HT1080 (cell line): ENCODE results near the gene SLC29A3. TPM values are rescaled to one million over a fixed set of nuclear protein-coding genes. Genes with fewer than 3 reads are reported as not detected.

Source experiments
- DNase-seq: peaks from one replicate; pipeline ENCODE4 v3.0.0-alpha.2; 2015; ENCODE audit warnings: low read depth
- total RNA-seq: library from RNA; depleted of rRNA; stranded (reverse); fragments of >200 nt; shearing (Covaris generic); gene quantifications from 2 replicates; pipeline ENCODE4 v1.2.3, GENCODE V29; 2014

SLC29A3 gene
- total RNA-seq, 1 experiment from 2014 or later, result 1.4 TPM

DNA sequence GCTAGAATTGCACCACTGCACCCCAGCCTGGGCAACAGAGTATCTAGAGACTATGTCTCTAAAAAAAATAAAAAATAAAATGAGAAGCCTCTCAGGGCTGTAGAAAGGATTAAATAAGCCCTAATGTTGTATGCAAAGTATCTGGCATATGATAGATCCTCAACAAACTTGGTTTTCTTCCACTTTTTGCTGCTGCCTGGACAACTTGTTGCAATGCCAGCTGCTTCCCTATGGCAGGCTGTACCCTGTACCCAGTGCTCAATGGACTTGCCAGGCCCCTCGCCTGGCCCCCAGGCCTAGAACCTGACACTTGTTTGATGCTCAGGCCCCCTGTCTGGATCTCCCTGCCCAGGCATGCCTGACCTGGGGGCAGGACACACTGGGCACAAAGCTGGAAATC is 49.1 kb downstream of the SLC29A3 start:
- DNase-seq, result no peak

DNA sequence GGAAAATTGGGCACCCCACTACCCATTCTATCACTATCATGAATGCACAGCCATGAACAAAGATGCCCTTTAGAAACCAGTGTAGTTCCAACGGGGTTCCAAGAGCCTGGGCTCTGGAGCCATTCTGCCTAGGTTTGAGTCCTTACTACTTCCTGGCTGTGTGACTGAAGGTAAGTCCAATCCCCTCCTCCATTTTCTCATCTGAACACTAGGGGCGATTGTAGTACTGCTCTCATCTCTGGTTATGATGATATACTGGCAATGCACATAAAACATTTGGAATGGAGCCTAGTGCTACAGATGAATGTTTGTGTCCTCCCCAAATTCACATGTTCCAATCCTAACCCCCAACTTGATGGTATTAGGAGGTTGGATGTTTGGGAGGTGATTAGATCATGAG is 49.6 kb downstream of the SLC29A3 start:
- no peak for DNase-seq

DNA sequence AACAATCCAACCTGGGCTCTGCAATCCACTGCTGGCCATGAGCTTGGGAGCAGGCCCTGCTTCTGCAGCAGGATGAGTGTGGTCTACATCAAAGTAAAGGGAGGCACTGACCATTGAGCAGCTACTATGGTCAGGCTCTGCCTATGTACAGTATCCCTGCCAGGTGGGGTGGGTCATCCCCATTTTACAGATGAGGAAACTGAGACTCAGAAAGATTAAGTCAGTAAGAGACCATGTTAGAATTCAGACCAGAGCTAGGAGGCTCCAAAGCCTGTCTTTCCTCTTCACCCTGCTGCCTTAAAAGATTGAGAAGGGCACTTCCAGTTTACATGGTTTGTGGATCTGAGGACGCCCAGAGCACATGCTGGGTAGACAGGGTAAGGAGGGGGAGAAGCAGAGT is 50.5 kb downstream of the SLC29A3 start:
- no peak for DNase-seq

DNA sequence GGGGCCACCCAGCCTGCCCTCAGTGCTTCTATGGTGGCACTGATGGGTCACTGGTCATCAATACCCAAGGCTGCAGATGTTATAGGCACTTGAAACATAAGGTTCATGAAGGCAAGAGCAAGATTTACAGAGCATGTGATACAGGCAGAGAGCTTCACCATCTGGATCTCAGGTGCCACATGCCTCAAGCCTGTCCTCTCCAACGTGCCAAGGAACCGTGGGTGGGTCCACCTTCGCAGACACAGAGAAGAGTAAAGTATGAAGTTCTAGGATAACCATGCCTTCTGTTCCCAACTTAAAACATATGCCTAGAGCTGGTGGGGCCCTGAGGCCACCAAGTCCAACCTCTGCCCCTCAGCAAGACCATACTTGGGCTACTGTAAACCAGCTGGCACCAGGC is 51.0 kb downstream of the SLC29A3 start:
- DNase-seq, result no peak

DNA sequence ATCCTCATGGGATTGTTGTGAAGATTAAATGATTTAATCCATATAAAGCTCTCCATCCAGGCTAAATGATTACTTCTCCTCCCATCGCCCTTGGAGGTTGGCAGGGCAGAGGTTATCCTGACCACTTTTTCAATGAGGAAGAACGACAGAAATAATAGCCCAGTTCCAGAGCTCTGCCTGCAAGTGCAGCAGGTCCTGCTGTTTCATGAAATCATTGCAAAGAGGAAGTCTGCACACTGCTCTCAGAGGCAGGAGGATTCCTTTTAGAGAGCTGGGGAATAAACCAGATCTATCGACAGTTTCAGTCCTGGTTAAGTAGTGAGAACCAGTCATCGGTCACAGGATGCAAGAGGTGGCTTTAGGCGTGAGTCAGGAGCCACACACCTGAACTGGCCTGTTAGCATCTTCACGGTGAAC is 52.7 kb downstream of the SLC29A3 start:
- no peak for DNase-seq

DNA sequence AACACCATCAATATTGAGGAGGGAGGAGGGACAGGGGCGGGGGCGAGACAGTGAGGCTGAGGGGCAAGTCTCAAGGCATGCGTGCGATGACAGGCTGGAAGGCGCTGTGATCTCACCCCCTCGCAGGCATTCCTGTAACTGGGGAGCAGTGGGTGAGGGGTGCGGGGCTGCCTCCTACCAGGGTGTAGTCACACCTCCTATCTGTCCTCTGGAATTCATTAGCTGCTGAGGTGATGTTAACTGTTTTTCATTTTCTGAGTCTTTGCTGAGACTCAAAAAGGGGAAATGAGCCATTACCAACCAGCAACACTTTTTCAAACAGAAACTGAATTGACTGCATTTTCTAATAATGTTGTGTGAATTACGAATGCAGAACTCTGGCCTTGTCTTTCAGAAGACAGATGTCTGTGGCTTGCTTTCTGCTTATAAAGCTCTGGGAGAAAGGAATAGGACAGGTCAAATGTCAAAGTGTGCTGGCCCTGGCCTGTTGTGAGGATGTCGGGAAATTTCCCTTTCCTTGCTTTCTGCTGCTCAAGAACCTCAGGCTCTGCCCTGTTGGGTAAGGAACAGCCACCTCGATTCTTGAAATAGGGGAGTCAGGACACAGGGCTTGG is 53.9 kb downstream of the SLC29A3 start:
- no peak for DNase-seq

DNA sequence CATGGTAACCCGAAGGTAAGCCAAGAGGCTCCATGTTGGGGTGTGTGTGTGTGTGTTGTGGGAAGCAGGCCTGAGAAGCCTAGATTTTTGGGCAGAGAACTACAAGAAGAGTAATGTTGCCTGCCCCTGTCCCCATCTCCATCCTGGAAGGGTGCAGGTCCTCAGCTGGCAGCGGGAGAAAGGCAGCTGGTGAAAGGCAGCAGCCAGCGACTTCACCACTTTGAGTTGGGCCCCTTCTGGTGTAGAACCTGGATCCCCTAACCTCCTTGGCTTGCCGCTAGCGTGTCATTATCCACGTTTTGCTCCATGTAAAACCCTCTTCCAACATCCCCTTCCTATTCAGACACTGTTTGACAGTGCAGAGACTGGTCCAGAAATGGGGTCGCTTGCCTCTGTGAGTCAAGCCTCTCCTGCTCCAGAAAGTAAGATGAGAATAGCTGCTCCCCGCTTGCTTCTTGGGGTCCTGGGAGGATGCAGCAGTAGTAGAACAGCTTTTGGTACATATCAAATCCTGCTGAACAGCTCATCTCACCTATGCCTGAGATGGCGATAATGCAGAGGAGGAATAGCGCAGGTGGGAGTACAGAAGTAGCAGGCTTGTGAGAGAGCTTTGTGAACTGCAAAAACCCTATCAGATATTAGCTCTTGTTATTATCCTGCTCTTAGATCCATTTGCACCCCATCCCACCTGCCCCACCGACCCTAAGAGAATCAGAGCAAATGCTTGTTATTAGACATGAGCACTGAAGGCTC is 55.6 kb downstream of the SLC29A3 start:
- DNase-seq, result no peak

DNA sequence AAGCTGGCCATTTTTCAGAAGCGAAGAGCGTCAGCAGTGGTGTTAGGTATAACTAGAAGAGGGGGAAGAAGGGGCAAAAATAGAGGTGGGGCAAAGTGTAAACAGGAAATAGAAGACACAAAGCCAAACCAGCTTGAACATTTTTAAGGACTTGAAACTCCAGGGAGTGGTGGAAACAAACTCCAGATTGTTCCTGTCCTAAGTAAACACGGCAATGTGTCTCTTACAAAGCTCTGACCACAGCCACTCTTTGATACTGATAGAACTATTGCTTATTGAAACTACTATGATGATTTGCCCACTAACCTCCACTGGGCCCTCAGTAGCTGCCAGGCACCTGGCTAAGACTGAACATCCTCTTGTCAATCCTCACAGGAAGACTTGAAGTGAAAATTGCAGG is 56.9 kb downstream of the SLC29A3 start:
- no peak for DNase-seq

DNA sequence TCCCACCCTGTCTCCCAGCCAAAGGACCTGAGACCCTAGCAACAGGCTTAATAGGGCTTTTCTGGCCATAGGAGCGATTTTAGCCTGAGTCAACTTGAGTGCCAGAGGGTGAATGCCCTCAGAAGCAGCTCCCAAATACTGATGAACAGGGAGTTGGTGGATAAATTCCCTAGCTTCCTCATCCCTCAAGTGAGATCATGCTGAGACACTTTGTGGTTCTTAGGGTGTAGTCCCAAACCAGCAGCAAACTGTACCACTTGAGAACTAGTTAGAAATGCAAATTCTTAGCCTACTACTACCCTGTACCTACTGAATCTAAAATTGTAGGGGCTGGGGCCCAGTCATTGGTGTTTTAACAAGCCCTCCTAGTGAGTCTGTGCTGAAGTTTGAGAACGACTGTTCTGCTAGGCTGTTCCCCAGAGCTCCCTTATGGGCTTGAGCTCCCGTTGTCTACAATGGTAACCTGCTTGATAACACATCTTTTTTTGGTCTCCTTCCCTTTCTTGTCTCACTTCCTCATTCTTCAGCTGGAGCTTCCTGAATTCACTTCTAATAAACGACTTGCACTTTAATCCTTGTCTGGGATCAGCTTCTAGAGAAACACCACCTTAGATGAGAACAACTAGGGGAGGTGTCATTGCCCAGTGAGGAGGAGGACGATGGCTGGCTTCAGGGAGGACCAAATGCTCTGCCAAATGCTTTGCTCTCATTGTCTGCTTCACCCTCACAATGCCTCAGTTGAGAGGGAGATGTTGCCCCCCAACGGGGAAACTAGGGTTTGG is 59.5 kb downstream of the SLC29A3 start:
- no peak for DNase-seq

DNA sequence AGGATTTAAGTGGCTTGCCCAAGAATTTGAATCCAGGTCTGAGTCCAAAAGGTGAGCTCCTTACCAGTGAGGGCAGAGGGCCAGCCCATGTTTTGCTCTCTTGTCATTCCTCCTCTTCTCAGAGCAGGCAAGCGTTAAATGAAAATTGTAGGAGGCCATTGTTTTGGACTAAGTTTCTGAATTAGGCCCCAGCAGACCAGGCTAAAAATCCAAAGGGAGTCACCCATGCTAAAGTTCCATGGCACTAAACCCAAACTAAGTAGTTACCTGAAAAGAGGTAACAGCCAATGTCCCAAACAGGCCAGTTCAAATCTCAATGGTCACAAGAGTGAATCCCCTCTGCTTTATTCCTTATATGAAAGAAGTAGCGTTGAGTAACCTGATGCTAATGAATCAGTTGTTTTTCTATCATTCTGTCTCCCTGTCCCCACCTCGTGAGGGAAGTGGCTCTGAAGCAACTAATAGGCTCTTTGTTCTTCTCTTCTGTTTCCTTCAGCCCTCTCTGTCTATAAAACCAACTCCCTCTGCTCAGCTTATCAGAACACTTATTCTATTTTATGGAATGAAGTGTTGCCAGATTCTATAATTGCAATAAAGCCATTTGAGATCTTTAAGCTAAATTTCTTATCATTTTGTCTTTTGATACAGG is 60.2 kb downstream of the SLC29A3 start:
- no peak for DNase-seq

DNA sequence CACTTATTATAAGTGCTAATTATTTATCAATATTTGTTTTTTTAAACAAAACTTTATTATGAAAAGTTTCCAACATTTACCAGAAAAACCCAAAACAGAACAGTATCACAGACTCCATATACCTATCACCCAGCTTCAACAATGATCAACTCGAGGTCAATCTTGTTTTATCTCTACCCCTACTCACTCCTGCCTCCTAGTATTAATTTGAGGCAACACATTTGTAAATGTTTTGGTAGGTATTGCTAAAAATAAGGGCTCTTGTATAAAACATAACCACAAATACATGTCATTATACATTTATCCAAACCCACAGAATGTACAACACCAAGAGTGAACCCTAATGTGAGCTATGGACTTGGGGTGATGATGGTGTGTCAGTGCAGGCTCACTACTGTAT is 61.8 kb downstream of the SLC29A3 start:
- DNase-seq, result no peak

DNA sequence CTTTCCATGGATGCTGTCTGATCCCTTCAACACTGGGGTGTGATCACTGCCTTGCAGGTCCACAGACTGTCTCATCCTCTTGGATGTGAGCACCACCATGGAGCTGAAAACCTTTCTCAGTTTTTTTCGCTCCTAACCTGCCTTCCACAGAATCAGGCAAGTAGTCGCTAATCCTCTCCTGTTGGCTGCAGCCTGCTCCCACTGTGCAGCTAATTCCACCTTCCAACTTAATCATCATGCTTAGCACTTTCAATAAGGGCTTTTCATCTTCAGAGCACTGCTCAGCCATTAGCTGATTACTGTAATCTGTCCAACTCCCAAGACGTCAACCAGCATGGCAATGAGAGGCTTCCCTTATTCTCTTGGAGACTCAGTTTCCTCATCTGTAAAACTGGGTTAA is 62.6 kb downstream of the SLC29A3 start:
- no peak for DNase-seq

DNA sequence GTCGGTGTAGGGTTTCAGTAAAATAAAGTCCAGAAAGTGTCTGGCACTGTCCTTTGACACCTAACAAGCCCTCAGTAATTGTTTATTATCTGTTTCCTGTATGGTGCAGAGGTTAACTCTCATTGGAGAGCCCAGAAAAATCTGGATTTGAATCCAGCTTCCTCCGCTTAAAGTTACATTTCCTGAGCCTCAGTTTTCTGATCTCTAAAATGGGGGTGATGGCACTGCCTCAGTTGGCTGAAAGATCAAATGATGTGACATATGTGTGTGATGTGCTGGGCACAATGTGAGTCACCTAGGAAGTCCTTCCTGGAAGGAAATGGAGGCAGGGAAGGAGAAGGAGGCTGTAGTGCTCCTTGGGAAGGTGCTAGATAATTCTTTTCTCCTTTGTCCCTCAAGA is 63.0 kb downstream of the SLC29A3 start:
- DNase-seq, result no peak

DNA sequence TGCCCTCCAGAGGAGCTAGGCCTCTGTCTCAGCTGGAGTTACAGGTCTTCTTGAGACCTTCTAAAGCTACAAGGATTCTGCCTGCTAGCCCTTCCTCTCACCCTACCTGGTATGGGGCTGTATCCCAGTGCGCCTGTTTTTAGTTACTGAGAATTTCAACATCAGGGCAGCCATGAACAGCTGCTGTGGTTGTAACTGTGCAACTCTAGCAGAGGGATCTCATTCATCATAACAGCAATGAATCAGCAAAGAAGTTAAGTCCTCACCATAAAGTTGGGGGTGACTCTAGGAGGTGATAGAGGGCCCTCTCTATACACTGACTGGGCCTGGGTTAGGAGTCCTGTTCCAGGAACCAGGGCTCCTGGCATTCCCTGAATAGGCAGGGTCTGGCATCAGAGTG is 63.7 kb downstream of the SLC29A3 start:
- DNase-seq, result no peak

DNA sequence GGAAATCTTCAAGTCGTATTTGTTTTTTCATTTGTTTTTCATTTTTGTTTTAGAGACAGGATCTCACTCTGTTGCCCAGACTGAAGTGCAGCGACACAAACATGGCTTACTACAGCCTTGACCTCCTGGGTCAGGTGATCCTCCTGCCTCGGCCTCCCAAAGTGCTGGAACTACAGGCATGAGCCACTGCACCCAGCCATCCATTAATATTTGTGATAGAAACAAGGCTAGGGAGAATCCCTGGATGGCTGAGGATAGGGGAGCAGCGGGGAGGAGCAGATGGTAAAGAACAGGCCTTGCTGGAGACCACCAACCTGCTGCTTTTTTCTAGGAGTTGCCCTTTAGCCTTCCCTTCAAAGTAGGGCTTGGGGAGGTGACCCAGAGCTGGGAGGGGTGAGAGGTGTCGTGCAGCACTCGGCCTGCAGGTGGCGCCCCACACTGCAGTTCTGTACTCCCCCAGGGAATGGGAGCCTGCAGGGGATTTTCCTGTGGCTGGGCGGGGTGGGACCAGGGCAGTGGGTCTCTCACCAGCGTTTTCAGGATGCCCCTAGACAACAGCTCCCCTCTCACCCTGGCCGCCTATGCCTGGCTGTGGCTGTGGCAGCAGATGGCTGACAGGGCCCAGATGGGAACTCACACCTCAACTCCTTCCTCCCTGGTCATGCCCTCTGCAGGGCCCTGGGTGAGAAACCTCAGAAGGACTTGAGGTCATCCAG is 65.1 kb downstream of the SLC29A3 start:
- DNase-seq, result peak; percentile 32

DNA sequence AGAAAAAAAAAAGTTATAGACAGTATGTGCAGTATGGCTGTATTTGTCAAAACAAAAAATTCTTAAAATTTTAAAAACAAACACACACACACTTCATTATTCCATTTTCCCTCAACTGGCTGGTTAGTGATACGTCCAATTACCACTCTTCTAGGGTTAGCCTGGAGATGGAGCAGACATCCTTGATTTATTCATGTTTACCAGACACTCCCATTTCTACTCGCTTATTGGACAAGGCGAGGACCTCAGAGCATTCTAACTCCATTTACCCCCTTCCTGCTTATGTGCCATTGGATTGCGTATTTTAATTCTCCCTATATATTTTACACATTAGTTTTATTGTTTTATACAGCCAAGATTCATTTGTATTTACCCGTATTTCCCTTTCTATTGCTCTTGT is 69.1 kb downstream of the SLC29A3 start:
- no peak for DNase-seq

DNA sequence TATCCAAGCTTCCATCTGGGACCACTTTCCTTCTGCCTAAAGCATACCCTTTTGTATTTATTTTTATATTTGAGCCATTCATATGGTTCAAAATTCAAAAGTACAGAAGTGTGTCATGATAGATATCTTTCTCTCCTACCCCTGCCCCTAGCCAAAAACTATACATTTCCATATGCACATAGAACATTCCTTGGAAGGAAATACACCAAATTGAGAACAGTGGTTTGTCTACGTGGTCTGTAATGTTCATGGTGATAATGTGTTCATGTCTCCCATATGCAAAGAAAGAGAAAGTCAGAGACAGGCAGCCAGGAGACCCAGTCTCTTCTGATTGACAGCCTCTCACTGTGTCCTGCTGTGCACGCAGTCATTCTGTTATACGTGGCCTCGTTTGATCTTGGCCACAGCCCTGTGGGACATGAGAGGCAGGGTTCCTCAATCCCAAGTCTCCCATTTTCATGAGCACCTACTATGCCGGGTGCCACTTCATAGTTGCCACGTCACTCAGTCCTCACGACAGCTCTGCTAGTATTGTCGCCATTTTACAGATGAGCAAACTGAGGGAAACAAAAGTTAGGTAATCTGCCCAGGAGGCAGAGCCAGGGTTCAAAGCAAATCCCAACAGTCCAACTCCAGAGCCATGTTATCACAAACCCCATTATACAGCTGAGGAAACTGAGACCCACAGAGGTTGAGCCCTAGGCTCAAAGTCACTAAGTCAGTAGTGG is 69.7 kb downstream of the SLC29A3 start:
- DNase-seq, result no peak

DNA sequence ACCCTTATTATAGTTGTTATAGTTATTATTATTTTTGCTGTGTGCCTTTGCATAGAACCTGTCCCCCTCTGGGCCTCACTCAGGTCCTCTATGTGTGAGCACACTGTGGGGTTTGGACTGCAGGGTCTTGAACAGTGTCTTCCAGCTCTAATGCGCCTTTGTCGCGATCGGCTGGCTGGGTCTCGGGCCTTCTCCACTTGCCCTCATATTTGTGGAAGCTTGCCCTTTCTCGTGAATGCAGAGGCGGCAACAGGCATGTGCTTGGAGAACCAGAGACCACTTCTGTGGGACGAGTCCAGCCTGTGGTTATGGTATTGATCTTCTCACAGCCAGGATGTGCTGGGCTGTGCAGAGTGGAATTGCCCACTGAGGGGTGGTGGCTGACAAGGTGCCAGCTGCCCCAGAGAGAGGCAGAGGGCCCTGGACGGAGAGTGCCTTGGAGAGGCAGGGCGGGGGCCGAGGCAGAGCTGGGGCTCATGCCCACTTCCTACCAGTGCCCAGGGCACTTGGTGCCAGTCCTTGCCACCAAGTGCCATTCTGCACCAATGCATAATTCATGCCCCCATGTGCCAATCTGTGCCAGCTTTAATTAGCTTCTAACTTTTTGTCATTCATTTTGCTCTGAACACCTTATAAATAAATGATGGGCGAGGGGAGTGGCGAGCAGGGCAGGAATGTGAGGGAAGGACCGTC is 70.9 kb downstream of the SLC29A3 start:
- DNase-seq, result no peak

DNA sequence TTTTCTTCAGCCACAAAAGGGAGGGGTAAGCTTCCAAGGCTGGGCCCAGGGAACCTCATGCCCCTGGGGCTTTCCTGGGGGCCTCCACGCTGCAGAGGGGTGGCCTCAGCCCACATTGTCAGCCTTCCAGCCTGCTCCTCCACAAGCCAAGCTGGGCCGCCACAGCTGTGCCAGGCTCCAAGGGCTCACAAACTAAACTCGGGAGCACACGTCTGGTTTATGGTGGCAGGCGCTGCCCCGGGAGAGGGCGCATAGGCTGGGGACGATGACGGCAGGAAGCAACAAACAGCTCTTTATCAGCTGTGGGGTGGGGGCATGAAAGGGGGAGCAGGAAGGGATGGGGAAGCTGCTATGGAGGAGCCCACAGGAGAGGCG is 71.4 kb downstream of the SLC29A3 start:
- DNase-seq, result no peak
